K562 (cell line): Measurements from ENCODE around the gene PPM1F. TPM values are rescaled to one million over a fixed set of nuclear protein-coding genes. Genes with fewer than 3 reads are reported as not detected.

Experiments used
- CC2D1A ChIP-seq: fragments of 450-650 bp; IDR thresholded peaks from 2 replicates; pipeline ENCODE4 v1.6.1; 2017; ENCODE audit warnings: mild to moderate bottlenecking
- ELF4 ChIP-seq: fragments of 450-650 bp; formaldehyde crosslinking; IDR thresholded peaks from 2 replicates; pipeline ENCODE4 v1.4.0; 2022; ENCODE audit warnings: missing genetic modification characterization
- ETS2 ChIP-seq: IDR thresholded peaks from 2 replicates; pipeline ENCODE4 v1.6.1; 2016; ENCODE audit warnings: borderline replicate concordance, missing genetic modification characterization, mild to moderate bottlenecking, moderate library complexity, missing compliant biosample characterization; ENCODE audit not compliant: poor library complexity, severe bottlenecking
- IRF9 ChIP-seq: fragments of 450-650 bp; IDR thresholded peaks from 2 replicates; pipeline ENCODE4 v1.6.1; 2016; ENCODE audit warnings: missing biosample characterization, missing genetic modification characterization
- KDM1A ChIP-seq, 2 experiments: fragments of 450-650 bp; IDR thresholded peaks; 2 replicates each; pipeline ENCODE4 v1.6.1; 2016; ENCODE audit warnings: mild to moderate bottlenecking in 2 of 2
- L3MBTL2 ChIP-seq: fragments of 450-650 bp; IDR thresholded peaks from 2 replicates; pipeline ENCODE4 v1.6.1; 2016; ENCODE audit warnings: mild to moderate bottlenecking, moderate library complexity
- NR1H2 ChIP-seq: sonication (generic); formaldehyde crosslinking; IDR thresholded peaks from 2 replicates; pipeline ENCODE4 v1.4.0; 2020; ENCODE audit warnings: mild to moderate bottlenecking, missing genetic modification reagents
- PRMT5 ChIP-seq: sonication (generic); formaldehyde crosslinking; IDR thresholded peaks from 2 replicates; pipeline ENCODE4 v1.5.0; 2020; ENCODE audit warnings: missing genetic modification reagents
- TBL1XR1 ChIP-seq, 2 experiments: IDR thresholded peaks; 2 replicates each; pipeline ENCODE4 v1.6.1; 2012; ENCODE audit warnings: improper control_type of control experiment in 2 of 2, low read length in 2 of 2, mild to moderate bottlenecking in 1 of 2
- TEAD4 ChIP-seq, 2 experiments: sonication (generic) in 1 of 2; formaldehyde crosslinking in 1 of 2; IDR thresholded peaks; 2 replicates each; pipeline versions ENCODE4 v1.6.1 to v1.8.0; 2012 to 2022; ENCODE audit warnings: borderline replicate concordance in 1 of 2, inconsistent platforms in 1 of 2, low read length in 1 of 2, mild to moderate bottlenecking in 1 of 2, missing genetic modification reagents in 1 of 2
- YBX1 ChIP-seq: fragments of 450-650 bp; IDR thresholded peaks from 2 replicates; pipeline ENCODE4 v1.7.1; 2016; ENCODE audit warnings: mild to moderate bottlenecking
- ZNF551 ChIP-seq: fragments of 250-450 bp; sonication (Bioruptor Pico); IDR thresholded peaks from 2 replicates; pipeline ENCODE4 v1.5.0; 2021; ENCODE audit warnings: mild to moderate bottlenecking, moderate library complexity
- ZNF609 ChIP-seq: sonication (generic); formaldehyde crosslinking; IDR thresholded peaks from 2 replicates; pipeline ENCODE4 v1.8.1; 2023; ENCODE audit warnings: missing genetic modification reagents, mild to moderate bottlenecking, borderline replicate concordance
- ZNF668 ChIP-seq: fragments of 250-450 bp; sonication (Bioruptor Pico); IDR thresholded peaks from 2 replicates; pipeline ENCODE4 v1.8.0; 2022; ENCODE audit warnings: mild to moderate bottlenecking, inconsistent platforms
- polyA plus RNA-seq, 8 experiments: library from polyadenylated mRNA; depleted of rRNA in 4 of 8; stranded (reverse) in 5 of 8; unstranded in 3 of 8; fragments of >200 nt; fragmentation: Nextera tagmentation in 2 of 8; fragmentation: Illumina TruSeq in 1 of 8; extraction: Ambion mirVana in 2 of 8; extraction: Trizol in 1 of 8; gene quantifications; 2 replicates each; pipeline versions ENCODE4 v1.2.1 to v1.2.3, GENCODE V29; 2011 to 2014; ENCODE audit warnings: inconsistent platforms in 1 of 8, missing spikeins in 1 of 8
- total RNA-seq, 7 experiments: library from RNA; depleted of rRNA in 6 of 7; stranded (reverse); fragments of >200 nt in 6 of 7; fragmentation: Illumina TruSeq in 2 of 7; extraction: Trizol in 2 of 7; gene quantifications; 2 replicates each; pipeline versions ENCODE4 v1.2.1 to v1.2.3, GENCODE V29; 2011 to 2021; ENCODE audit warnings: low replicate concordance in 1 of 7
- TF ChIP-seq, protein P1 (sequence below): fragments of 250-450 bp; sonication (Bioruptor Pico); IDR thresholded peaks from 2 replicates; pipeline ENCODE4 v1.4.0; 2020; ENCODE audit warnings: mild to moderate bottlenecking, moderate library complexity, borderline replicate concordance

Gene PPM1F
- total and polyA plus RNA-seq, 9 of the 15 experiments (the other 6 are each of a cell fraction or from before 2014, with no cell fraction given), result 2.1 to 159 (median 64.0) TPM

DNA sequence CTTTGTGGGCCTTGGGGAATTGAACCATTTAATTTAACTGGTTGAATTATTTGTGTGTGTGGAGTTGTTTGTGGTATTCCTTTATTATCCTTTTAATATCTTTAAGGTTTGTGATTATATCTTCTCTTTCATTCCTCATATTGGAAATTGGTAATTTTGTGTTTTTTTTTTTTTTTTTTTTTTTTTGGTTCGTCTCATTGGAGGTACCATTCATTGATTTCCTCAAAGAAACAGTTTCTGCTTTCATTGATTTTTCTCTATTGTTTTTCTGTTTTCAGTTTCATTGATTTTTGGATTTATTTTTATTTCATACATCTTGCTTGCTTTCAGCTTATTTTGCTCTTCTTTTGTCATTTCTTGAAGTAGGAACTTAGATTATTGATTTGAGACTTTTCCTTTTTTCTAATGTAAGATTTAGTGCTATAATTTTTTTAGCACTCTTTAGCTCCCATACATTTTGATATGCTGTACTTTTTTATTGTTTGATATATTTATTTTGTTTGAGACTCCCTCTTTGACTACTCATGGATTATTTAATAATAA lies 54.2 kb downstream of the PPM1F start (continued):
- 0 out of 2 replicates have a peak, but pooled peaks have one; percentile 52 for TF ChIP-seq ELF4
- TF ChIP-seq ZNF609 (CRISPR knock-in tag), result no peak
- TF ChIP-seq L3MBTL2, result no peak
- no peak for TF ChIP-seq NR1H2 (CRISPR knock-in tag)
- TF ChIP-seq ZNF668, result 0 out of 2 replicates have a peak, but pooled peaks have one; percentile 65
- peak; percentile 50; the same call in 1 of the 2 replicates for TF ChIP-seq IRF9 (tag)
- no peak for TF ChIP-seq ZNF551 (CRISPR knock-in tag)
- no peak for TF ChIP-seq KDM1A (IDR thresholded peaks at IDR 0.05)
- TF ChIP-seq PRMT5 (CRISPR knock-in tag), result no peak
- TF ChIP-seq TBL1XR1 (IDR thresholded peaks at IDR 0.05; ENCODE audit: low read length in 2 of 2), result peak in 1 of 2 experiments; percentile 8; a peak in 1 of 4 replicates
- TF ChIP-seq, protein P1, sequence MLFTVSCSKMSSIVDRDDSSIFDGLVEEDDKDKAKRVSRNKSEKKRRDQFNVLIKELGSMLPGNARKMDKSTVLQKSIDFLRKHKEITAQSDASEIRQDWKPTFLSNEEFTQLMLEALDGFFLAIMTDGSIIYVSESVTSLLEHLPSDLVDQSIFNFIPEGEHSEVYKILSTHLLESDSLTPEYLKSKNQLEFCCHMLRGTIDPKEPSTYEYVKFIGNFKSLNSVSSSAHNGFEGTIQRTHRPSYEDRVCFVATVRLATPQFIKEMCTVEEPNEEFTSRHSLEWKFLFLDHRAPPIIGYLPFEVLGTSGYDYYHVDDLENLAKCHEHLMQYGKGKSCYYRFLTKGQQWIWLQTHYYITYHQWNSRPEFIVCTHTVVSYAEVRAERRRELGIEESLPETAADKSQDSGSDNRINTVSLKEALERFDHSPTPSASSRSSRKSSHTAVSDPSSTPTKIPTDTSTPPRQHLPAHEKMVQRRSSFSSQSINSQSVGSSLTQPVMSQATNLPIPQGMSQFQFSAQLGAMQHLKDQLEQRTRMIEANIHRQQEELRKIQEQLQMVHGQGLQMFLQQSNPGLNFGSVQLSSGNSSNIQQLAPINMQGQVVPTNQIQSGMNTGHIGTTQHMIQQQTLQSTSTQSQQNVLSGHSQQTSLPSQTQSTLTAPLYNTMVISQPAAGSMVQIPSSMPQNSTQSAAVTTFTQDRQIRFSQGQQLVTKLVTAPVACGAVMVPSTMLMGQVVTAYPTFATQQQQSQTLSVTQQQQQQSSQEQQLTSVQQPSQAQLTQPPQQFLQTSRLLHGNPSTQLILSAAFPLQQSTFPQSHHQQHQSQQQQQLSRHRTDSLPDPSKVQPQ (CRISPR knock-in tag), result no peak
- TF ChIP-seq YBX1, result no peak
- no peak for TF ChIP-seq CC2D1A
- no peak for TF ChIP-seq TEAD4 (IDR thresholded peaks at IDR 0.05; ENCODE audit: low read length)
- TF ChIP-seq TEAD4 (CRISPR knock-in tag; IDR thresholded peaks at IDR 0.05; ENCODE audit: borderline replicate concordance), result no peak
- TF ChIP-seq ETS2 (tag), result no peak
